OCI-LY7 (cell line): ENCODE results near the gene STAM2. TPM values are rescaled to one million over a fixed set of nuclear protein-coding genes. Genes with fewer than 3 reads are reported as not detected.

Experiments used
- BruUV-seq: library from RNA; stranded (reverse); fragments of 400-500 nt; replicated peaks from 2 replicates; lab custom pipeline; 2021; lab: Mats Ljungman, UMichigan
- CTCF ChIA-PET: fragments of 300-600 bp; sonication (Branson Sonifier 250); formaldehyde crosslinking; loops from one replicate; lab custom pipeline; 2022; ENCODE audit warnings: antibody characterized with exemption; ENCODE audit not compliant: unreplicated experiment; lab: Charles Lee
- POLR2A ChIA-PET: fragments of 300-600 bp; sonication (Branson Sonifier 250); formaldehyde crosslinking; loops from one replicate; lab custom pipeline; 2022; ENCODE audit warnings: antibody characterized with exemption; lab: Charles Lee
- DNase-seq: peaks from one replicate; pipeline ENCODE4 v3.0.0-alpha.2; 2015; ENCODE audit warnings: low spot score
- H2AFZ ChIP-seq: fragments of 200-600 bp; sonication (generic), shearing (Covaris generic); 2 replicates; pipeline ENCODE4 v1.6.1; 2014; ENCODE audit warnings: mild to moderate bottlenecking, antibody characterized with exemption, low read length, moderate library complexity
- H3K27ac ChIP-seq: fragments of 200-600 bp; sonication (generic); 2 replicates; pipeline ENCODE4 v1.5.1; 2014; ENCODE audit warnings: mixed run types, low read depth, mild to moderate bottlenecking, moderate library complexity, low read length, inconsistent platforms; ENCODE audit not compliant: poor library complexity, severe bottlenecking
- H3K36me3 ChIP-seq: fragments of 200-600 bp; sonication (generic); 2 replicates; pipeline ENCODE4 v1.6.1; 2014; ENCODE audit warnings: mild to moderate bottlenecking, antibody characterized with exemption, low read length, moderate library complexity, mixed read lengths; ENCODE audit not compliant: insufficient read depth
- H3K4me1 ChIP-seq: fragments of 200-600 bp; sonication (generic); 2 replicates; pipeline ENCODE4 v1.5.1; 2014; ENCODE audit warnings: mild to moderate bottlenecking, low read length; ENCODE audit not compliant: insufficient read depth, poor library complexity, severe bottlenecking
- H3K4me2 ChIP-seq: fragments of 200-600 bp; sonication (generic); 2 replicates; pipeline ENCODE4 v1.6.1; 2014; ENCODE audit warnings: mild to moderate bottlenecking, low read length
- H3K4me3 ChIP-seq: fragments of 200-600 bp; sonication (generic); 2 replicates; pipeline ENCODE4 v1.5.1; 2014; ENCODE audit warnings: mild to moderate bottlenecking, low read depth, low read length; ENCODE audit not compliant: poor library complexity, severe bottlenecking
- H3K79me2 ChIP-seq: fragments of 200-600 bp; sonication (generic); 2 replicates; pipeline ENCODE4 v1.6.1; 2016; ENCODE audit warnings: low read depth, mild to moderate bottlenecking, low read length, moderate library complexity, mixed read lengths; ENCODE audit not compliant: insufficient read depth
- H3K9me2 ChIP-seq: fragments of 200-600 bp; sonication (generic); 2 replicates; pipeline ENCODE4 v1.6.1; 2016; ENCODE audit warnings: mild to moderate bottlenecking, low read length, mixed read lengths; ENCODE audit not compliant: insufficient read depth
- H3K9me3 ChIP-seq: fragments of 200-600 bp; sonication (generic); 2 replicates; pipeline ENCODE4 v1.6.1; 2014; ENCODE audit warnings: mild to moderate bottlenecking, mixed run types, low read length, mixed read lengths
- H4K20me1 ChIP-seq: fragments of 200-600 bp; sonication (generic); 2 replicates; pipeline ENCODE4 v1.6.1; 2014; ENCODE audit warnings: mild to moderate bottlenecking, antibody characterized with exemption, low read length, moderate library complexity, mixed read lengths; ENCODE audit not compliant: insufficient read depth
- EZH2phosphoT487 ChIP-seq: fragments of 200-600 bp; sonication (generic); IDR thresholded peaks from 2 replicates; pipeline ENCODE4 v1.6.1; 2018; ENCODE audit warnings: low read depth, borderline replicate concordance, mild to moderate bottlenecking, mixed run types, antibody characterized with exemption, low read length, moderate library complexity, mixed read lengths
- intact Hi-C: fragments of 100-400 bp; cut with micrococcal nuclease; formaldehyde crosslinking; loops from one replicate; pipeline ENCODE4 v1.10.0; 2022; ENCODE audit not compliant: unreplicated experiment
- total RNA-seq, 2 experiments: library from RNA; depleted of rRNA in 1 of 2; stranded (reverse); fragments of >200 nt in 1 of 2; shearing (Covaris generic) in 1 of 2; gene quantifications; 2 replicates each; pipeline ENCODE4 v1.2.3, GENCODE V29; 2014 to 2022
- TF ChIP-seq, protein P1 (sequence below): fragments of 200-600 bp; sonication (generic); conservative IDR thresholded peaks from 2 replicates; pipeline ENCODE4 v1.5.1; 2014; ENCODE audit warnings: mild to moderate bottlenecking, antibody characterized with exemption, low read length, moderate library complexity, mixed read lengths

Gene STAM2
- total RNA-seq, 2 experiments from 2014 or later = 17.7 to 22.1 TPM

DNA sequence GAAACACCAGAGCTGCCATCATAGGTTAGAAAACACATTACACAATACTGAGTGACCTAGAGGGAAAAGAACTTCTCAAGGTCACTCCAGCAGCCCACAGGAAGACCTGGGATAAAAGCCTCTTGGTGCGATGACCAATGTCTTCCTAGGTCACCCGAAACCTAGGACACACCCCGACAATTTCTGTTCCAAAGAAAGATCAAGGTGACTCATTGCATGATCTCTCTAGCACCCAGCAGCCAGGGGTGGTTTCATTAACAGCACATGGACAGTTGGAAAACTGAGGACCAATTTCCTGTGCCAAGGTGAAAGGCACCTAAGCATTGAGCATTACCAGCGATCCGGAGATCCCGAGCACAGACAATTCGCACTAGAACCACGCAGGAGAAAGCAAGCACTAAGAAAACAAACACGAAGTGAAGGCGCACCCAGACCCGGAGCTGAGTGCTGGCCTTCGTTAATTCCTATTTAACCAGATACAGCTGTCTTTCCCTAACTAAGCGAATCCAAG is 78.2 kb downstream of the STAM2 start:
- no peaks in the 10 kb centered on the region for H3K9me3 ChIP-seq
- H3K36me3 ChIP-seq = no peaks in the 10 kb centered on the region
- no peak overlapping the region for H3K27ac ChIP-seq
- no peaks in the 10 kb centered on the region for H3K9me2 ChIP-seq
- no peak overlapping the region for H3K4me2 ChIP-seq
- H2AFZ ChIP-seq = no peak overlapping the region
- intact Hi-C loops = no loop called here
- TF ChIP-seq EZH2phosphoT487 = no peak
- TF ChIP-seq, protein P1, sequence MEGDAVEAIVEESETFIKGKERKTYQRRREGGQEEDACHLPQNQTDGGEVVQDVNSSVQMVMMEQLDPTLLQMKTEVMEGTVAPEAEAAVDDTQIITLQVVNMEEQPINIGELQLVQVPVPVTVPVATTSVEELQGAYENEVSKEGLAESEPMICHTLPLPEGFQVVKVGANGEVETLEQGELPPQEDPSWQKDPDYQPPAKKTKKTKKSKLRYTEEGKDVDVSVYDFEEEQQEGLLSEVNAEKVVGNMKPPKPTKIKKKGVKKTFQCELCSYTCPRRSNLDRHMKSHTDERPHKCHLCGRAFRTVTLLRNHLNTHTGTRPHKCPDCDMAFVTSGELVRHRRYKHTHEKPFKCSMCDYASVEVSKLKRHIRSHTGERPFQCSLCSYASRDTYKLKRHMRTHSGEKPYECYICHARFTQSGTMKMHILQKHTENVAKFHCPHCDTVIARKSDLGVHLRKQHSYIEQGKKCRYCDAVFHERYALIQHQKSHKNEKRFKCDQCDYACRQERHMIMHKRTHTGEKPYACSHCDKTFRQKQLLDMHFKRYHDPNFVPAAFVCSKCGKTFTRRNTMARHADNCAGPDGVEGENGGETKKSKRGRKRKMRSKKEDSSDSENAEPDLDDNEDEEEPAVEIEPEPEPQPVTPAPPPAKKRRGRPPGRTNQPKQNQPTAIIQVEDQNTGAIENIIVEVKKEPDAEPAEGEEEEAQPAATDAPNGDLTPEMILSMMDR = no peak
- BruUV-seq = no TSS peak
- no peak overlapping the region for H3K4me3 ChIP-seq
- H4K20me1 ChIP-seq = no peaks in the 10 kb centered on the region
- ChIA-PET POLR2A (interaction anchor here (0.6 kb wide), 1 partner anchor 24 kb away, joined by 3 read pairs; no protein-coding TSS in a partner anchor), CTCF (no interaction called here)
- DNase-seq = no peak
- H3K4me1 ChIP-seq = no peaks in the 10 kb centered on the region
- no peaks in the 10 kb centered on the region for H3K79me2 ChIP-seq

- H3K27ac ChIP-seq = no peak overlapping the region
- CTCF ChIA-PET = no interaction called here
- no peak overlapping the region for H3K4me3 ChIP-seq
- no peak overlapping the region for H3K4me2 ChIP-seq
- DNase-seq = no peak
- H4K20me1 ChIP-seq = no peaks in the 10 kb centered on the region
- no peaks in the 10 kb centered on the region for H3K79me2 ChIP-seq
- no peaks in the 10 kb centered on the region for H3K4me1 ChIP-seq
- intact Hi-C loops = no loop called here
- no TSS peak for BruUV-seq
- H3K9me3 ChIP-seq = no peaks in the 10 kb centered on the region
- H3K9me2 ChIP-seq = no peaks in the 10 kb centered on the region
- POLR2A ChIA-PET = no interaction called here
- TF ChIP-seq, protein P1 = no peak
- TF ChIP-seq EZH2phosphoT487 = no peak
- no peaks in the 10 kb centered on the region for H3K36me3 ChIP-seq
- H2AFZ ChIP-seq = no peak overlapping the region
Observed at GRCh38 chr2:152095146-152095545, 80.4 kb downstream of the STAM2 start.

- intact Hi-C loops = no loop called here
- Histone ChIP-seq H3K9me2 (no peaks in the 10 kb centered on the region), H3K27ac (no peak overlapping the region), H3K79me2 (no peaks in the 10 kb centered on the region), H3K4me2 (no peak overlapping the region), H2AFZ (no peak overlapping the region), H3K4me3 (no peak overlapping the region), H4K20me1 (no peaks in the 10 kb centered on the region), H3K9me3 (no peaks in the 10 kb centered on the region), H3K4me1 (no peaks in the 10 kb centered on the region), H3K36me3 (no peaks in the 10 kb centered on the region)
- CTCF ChIA-PET = no interaction called here
- no TSS peak for BruUV-seq
- TF ChIP-seq, protein P1 = no peak
- no peak for TF ChIP-seq EZH2phosphoT487
- DNase-seq = no peak
- POLR2A ChIA-PET = no interaction called here
Observed at GRCh38 chr2:152094014-152094413, 81.5 kb downstream of the STAM2 start.
